H9 (cell line): Measurements from ENCODE around the gene CLEC4G. TPM values are rescaled to one million over a fixed set of nuclear protein-coding genes. Genes with fewer than 3 reads are reported as not detected.

Source experiments
- DNase-seq: peaks from one replicate; pipeline ENCODE4 v3.0.0-alpha.2; 2017
- H2AFZ ChIP-seq: one replicate; pipeline ENCODE4 v1.6.1; 2013; ENCODE audit warnings: mild to moderate bottlenecking, low read length, control low read depth, moderate library complexity
- H2AK5ac ChIP-seq: 2 replicates; pipeline ENCODE4 v1.6.1; 2013; ENCODE audit warnings: low read length, control low read depth, mixed read lengths; ENCODE audit not compliant: insufficient read length
- H2BK120ac ChIP-seq: one replicate; pipeline ENCODE4 v1.6.1; 2013; ENCODE audit warnings: low read depth, mild to moderate bottlenecking, low read length, control low read depth, inconsistent platforms; ENCODE audit not compliant: poor library complexity, severe bottlenecking
- H2BK12ac ChIP-seq: 2 replicates; pipeline ENCODE4 v1.6.1; 2013; ENCODE audit warnings: low read length, control low read depth, mixed read lengths, low read depth; ENCODE audit not compliant: insufficient read length
- H2BK15ac ChIP-seq: 2 replicates; pipeline ENCODE4 v1.6.1; 2013; ENCODE audit warnings: low read depth, low read length, control low read depth
- H2BK20ac ChIP-seq: one replicate; pipeline ENCODE4 v1.6.1; 2013; ENCODE audit warnings: low read depth, mild to moderate bottlenecking, low read length, control low read depth, inconsistent platforms; ENCODE audit not compliant: poor library complexity, severe bottlenecking
- H2BK5ac ChIP-seq: 2 replicates; pipeline ENCODE4 v1.6.1; 2013; ENCODE audit warnings: low read length, control low read depth, mixed read lengths; ENCODE audit not compliant: insufficient read length
- H3K14ac ChIP-seq: 2 replicates; pipeline ENCODE4 v1.6.1; 2013; ENCODE audit warnings: low read length, control low read depth; ENCODE audit not compliant: insufficient read depth
- H3K18ac ChIP-seq: 2 replicates; pipeline ENCODE4 v1.6.1; 2013; ENCODE audit warnings: low read depth, mild to moderate bottlenecking, mixed read lengths, low read length, control low read depth; ENCODE audit not compliant: insufficient read length
- H3K23ac ChIP-seq: 2 replicates; pipeline ENCODE4 v1.6.1; 2013; ENCODE audit warnings: low read length, control low read depth, mixed read lengths, low read depth; ENCODE audit not compliant: insufficient read length
- H3K23me2 ChIP-seq: 2 replicates; pipeline ENCODE4 v1.6.1; 2013; ENCODE audit warnings: low read depth, mild to moderate bottlenecking, mixed read lengths, low read length, control low read depth; ENCODE audit not compliant: insufficient read length, poor library complexity, severe bottlenecking
- H3K27ac ChIP-seq: 2 replicates; pipeline ENCODE4 v1.5.1; 2013; ENCODE audit warnings: low read length, control low read depth, mixed read lengths, low read depth; ENCODE audit not compliant: insufficient read length
- H3K27me3 ChIP-seq: 2 replicates; pipeline ENCODE4 v1.6.1; 2013; ENCODE audit warnings: low read length, control low read depth, inconsistent platforms; ENCODE audit not compliant: insufficient read depth
- H3K4ac ChIP-seq: 2 replicates; pipeline ENCODE4 v1.6.1; 2013; ENCODE audit warnings: low read depth, mild to moderate bottlenecking, control low read depth, inconsistent platforms, low read length, moderate library complexity
- H3K4me1 ChIP-seq: 2 replicates; pipeline ENCODE4 v1.6.1; 2013; ENCODE audit warnings: low read length, control low read depth, inconsistent platforms; ENCODE audit not compliant: insufficient read depth
- H3K4me2 ChIP-seq: 2 replicates; pipeline ENCODE4 v1.6.1; 2013; ENCODE audit warnings: low read length, control low read depth, mixed read lengths; ENCODE audit not compliant: insufficient read length, insufficient read depth
- H3K56ac ChIP-seq: 2 replicates; pipeline ENCODE4 v1.6.1; 2013; ENCODE audit warnings: low read depth, mild to moderate bottlenecking, mixed read lengths, low read length, control low read depth; ENCODE audit not compliant: insufficient read length
- H3K79me1 ChIP-seq: 2 replicates; pipeline ENCODE4 v1.6.1; 2013; ENCODE audit warnings: low read depth, mild to moderate bottlenecking, moderate library complexity, low read length, control low read depth, inconsistent platforms; ENCODE audit not compliant: insufficient read depth, poor library complexity, severe bottlenecking
- H3K79me2 ChIP-seq: 2 replicates; pipeline ENCODE4 v1.6.1; 2013; ENCODE audit warnings: low read length, control low read depth, inconsistent platforms; ENCODE audit not compliant: insufficient read depth
- H3K9ac ChIP-seq: 2 replicates; pipeline ENCODE4 v1.6.1; 2013; ENCODE audit warnings: low read length, control low read depth, mixed read lengths; ENCODE audit not compliant: insufficient read length; ENCODE audit errors: extremely low read depth
- H3K9me3 ChIP-seq: one replicate; pipeline ENCODE4 v1.6.1; 2013; ENCODE audit warnings: low read depth, low read length, inconsistent platforms; ENCODE audit not compliant: control insufficient read depth
- H3T11ph ChIP-seq: one replicate; pipeline ENCODE4 v1.6.1; 2013; ENCODE audit warnings: mild to moderate bottlenecking, low read length, control low read depth, inconsistent platforms
- H4K20me1 ChIP-seq: one replicate; pipeline ENCODE4 v1.6.1; 2013; ENCODE audit not compliant: control insufficient read depth, insufficient read length, insufficient read depth
- H4K5ac ChIP-seq: 2 replicates; pipeline ENCODE4 v1.6.1; 2013; ENCODE audit warnings: low read depth, mild to moderate bottlenecking, mixed read lengths, low read length, control low read depth; ENCODE audit not compliant: insufficient read length
- H4K8ac ChIP-seq: replicated peaks from 2 replicates; pipeline ENCODE4 v1.6.1; 2013; ENCODE audit warnings: low read length, control low read depth, mixed read lengths, low read depth; ENCODE audit not compliant: insufficient read length
- H4K91ac ChIP-seq: 2 replicates; pipeline ENCODE4 v1.6.1; 2013; ENCODE audit warnings: low read depth, mild to moderate bottlenecking, moderate library complexity, mixed read lengths, low read length, control low read depth; ENCODE audit not compliant: insufficient read length
- H3K27ac Mint-ChIP-seq, 3 experiments: 2 replicates in 2 of 3; 3 replicates in 1 of 3; pipeline ENCODE4 v1.8.0; 2020 to 2021; ENCODE audit warnings: mixed read lengths in 3 of 3, mild to moderate bottlenecking in 1 of 3, moderate library complexity in 1 of 3
- H3K27me3 Mint-ChIP-seq: 2 replicates; pipeline ENCODE4 v1.8.0; 2021; ENCODE audit warnings: low read depth, mild to moderate bottlenecking, moderate library complexity, mixed read lengths
- H3K36me3 Mint-ChIP-seq, 3 experiments: 2 replicates in 2 of 3; 3 replicates in 1 of 3; pipeline ENCODE4 v1.8.0; 2020 to 2021; ENCODE audit warnings: low read depth in 3 of 3, mixed read lengths in 3 of 3; ENCODE audit not compliant: insufficient read depth in 1 of 3
- H3K4me1 Mint-ChIP-seq, 2 experiments: 2 replicates each; pipeline ENCODE4 v1.8.0; 2020; ENCODE audit warnings: mixed read lengths in 2 of 2
- H3K4me3 Mint-ChIP-seq, 2 experiments: 2 replicates in 1 of 2; 3 replicates in 1 of 2; pipeline ENCODE4 v1.8.0; 2020 to 2021; ENCODE audit warnings: mild to moderate bottlenecking in 2 of 2, mixed read lengths in 2 of 2, moderate library complexity in 1 of 2
- H3K9me3 Mint-ChIP-seq, 2 experiments: 2 replicates in 1 of 2; 3 replicates in 1 of 2; pipeline ENCODE4 v1.8.0; 2020; ENCODE audit warnings: mild to moderate bottlenecking in 2 of 2, mixed read lengths in 2 of 2, moderate library complexity in 1 of 2
- WGBS: extraction: QIAGEN DNeasy Blood & Tissue Kit; methylation state at CpG from one replicate; pipeline ENCODE4 v1.1.7; 2013; ENCODE audit warnings: missing lambda C conversion rate, low lambda C conversion rate, mixed read lengths; ENCODE audit not compliant: insufficient read length; ENCODE audit errors: extremely low coverage; 5-methylcytosine and 5-hydroxymethylcytosine counted together
- total RNA-seq: library from RNA; stranded (reverse); gene quantifications from 2 replicates; pipeline ENCODE4 v1.2.1, GENCODE V29; 2021
- TF ChIP-seq, protein P1 (sequence below): fragments of 200-600 bp; sonication (generic); conservative IDR thresholded peaks from 3 replicates; pipeline ENCODE4 v1.8.0; 2021; ENCODE audit warnings: antibody characterized with exemption, mild to moderate bottlenecking

The CLEC4G gene
- total RNA-seq, 1 experiment from 2014 or later, result not detected

DNA sequence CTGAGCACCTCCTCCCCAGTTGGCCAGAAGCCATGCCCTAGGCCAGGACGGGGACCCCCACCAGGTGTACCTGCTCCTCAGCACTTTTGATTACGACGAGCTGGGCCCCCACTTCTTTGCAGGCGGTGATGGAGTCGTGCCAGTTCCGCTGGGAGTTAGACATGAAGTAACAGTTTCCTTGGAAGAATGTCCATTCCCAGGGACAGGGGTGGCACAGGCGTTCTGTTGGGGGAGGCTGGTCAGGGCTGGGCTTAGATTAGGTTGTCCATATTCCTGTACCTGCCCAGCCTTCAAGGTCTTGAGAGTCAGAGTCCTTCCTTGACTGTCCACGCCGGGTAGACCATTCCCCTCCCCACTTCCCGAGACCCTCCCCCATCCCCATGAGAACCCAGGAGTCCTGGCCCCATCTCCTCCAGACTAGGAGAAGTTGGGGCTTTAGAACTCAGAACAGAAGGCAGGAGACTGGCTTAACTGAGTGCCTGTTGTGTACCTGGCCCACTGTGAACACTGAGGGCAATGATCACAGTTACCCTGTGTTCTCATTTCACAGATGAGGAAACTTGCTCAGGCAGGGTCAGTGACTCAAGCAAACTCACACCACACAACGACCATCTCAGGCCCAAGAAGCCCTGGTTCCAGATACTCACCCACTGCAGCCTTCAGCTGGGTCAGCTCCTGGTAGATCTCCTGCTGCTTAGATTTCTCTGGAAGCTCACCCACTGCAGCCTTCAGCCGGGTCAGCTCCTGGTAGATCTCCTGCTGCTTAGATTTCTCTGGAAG lies 13.2 kb upstream of the CLEC4G start:
- no peak overlapping the region for H2BK120ac ChIP-seq
- no peak overlapping the region for H3T11ph ChIP-seq
- no peak overlapping the region for H2BK12ac ChIP-seq
- no peaks in the 10 kb centered on the region for H3K23me2 ChIP-seq
- H3K27me3 ChIP-seq, result no peaks in the 10 kb centered on the region
- Mint-ChIP-seq H3K27ac (no peak overlapping the region; a peak in 1 of 7 replicates), H3K4me1 (peaks cover 20 to 25% of the 10 kb centered on the region in 2 experiments), H3K9me3 (peaks cover 2 to 5% of the 10 kb centered on the region in 2 experiments; a peak in 4 of 5 replicates), H3K36me3 (peaks cover 0 to 4% (median 0%) of the 10 kb centered on the region in 3 experiments; a peak in 4 of 7 replicates), H3K27me3 (peaks cover 37% of the 10 kb centered on the region), H3K4me3 (no peak overlapping the region)
- no CpG with 5 or more reads among the region's 12 CpGs for WGBS
- H3K23ac ChIP-seq, result no peak overlapping the region
- DNase-seq, result no peak
- no peak overlapping the region for H2AFZ ChIP-seq
- no peaks in the 10 kb centered on the region for H4K20me1 ChIP-seq
- TF ChIP-seq, protein P1, sequence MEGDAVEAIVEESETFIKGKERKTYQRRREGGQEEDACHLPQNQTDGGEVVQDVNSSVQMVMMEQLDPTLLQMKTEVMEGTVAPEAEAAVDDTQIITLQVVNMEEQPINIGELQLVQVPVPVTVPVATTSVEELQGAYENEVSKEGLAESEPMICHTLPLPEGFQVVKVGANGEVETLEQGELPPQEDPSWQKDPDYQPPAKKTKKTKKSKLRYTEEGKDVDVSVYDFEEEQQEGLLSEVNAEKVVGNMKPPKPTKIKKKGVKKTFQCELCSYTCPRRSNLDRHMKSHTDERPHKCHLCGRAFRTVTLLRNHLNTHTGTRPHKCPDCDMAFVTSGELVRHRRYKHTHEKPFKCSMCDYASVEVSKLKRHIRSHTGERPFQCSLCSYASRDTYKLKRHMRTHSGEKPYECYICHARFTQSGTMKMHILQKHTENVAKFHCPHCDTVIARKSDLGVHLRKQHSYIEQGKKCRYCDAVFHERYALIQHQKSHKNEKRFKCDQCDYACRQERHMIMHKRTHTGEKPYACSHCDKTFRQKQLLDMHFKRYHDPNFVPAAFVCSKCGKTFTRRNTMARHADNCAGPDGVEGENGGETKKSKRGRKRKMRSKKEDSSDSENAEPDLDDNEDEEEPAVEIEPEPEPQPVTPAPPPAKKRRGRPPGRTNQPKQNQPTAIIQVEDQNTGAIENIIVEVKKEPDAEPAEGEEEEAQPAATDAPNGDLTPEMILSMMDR, result no peak
- H2AK5ac ChIP-seq, result no peak overlapping the region
- no peaks in the 10 kb centered on the region for H3K9me3 ChIP-seq
- no peaks in the 10 kb centered on the region for H3K79me1 ChIP-seq
- H4K91ac ChIP-seq, result no peak overlapping the region
- no peak overlapping the region for H3K18ac ChIP-seq
- no peak overlapping the region for H3K4ac ChIP-seq
- H2BK20ac ChIP-seq, result no peak overlapping the region
- H4K8ac ChIP-seq, result no peak overlapping the region
- H3K14ac ChIP-seq, result no peak overlapping the region
- no peak overlapping the region for H3K9ac ChIP-seq
- no peak overlapping the region for H4K5ac ChIP-seq
- H2BK15ac ChIP-seq, result no peak overlapping the region
- no peak overlapping the region for H3K56ac ChIP-seq
- H2BK5ac ChIP-seq, result no peak overlapping the region
- H3K4me2 ChIP-seq, result no peak overlapping the region
- H3K79me2 ChIP-seq, result no peaks in the 10 kb centered on the region
- no peak overlapping the region for H3K27ac ChIP-seq
- H3K4me1 ChIP-seq, result peaks cover 9% of the 10 kb centered on the region; the same call in 1 of the 2 replicates
